H1 (cell line): ENCODE results near the gene PPP1R3G. TPM values are rescaled to one million over a fixed set of nuclear protein-coding genes. Genes with fewer than 3 reads are reported as not detected.

Experiments used
- CEBPB ChIP-seq: IDR thresholded peaks from 2 replicates; pipeline ENCODE4 v1.6.1; 2012; ENCODE audit warnings: low read depth, low read length
- FOSL1 ChIP-seq: IDR thresholded peaks from 2 replicates; pipeline ENCODE4 v1.6.1; 2011; ENCODE audit warnings: mild to moderate bottlenecking, low read depth, low read length, moderate library complexity; ENCODE audit not compliant: insufficient read depth
- KDM5A ChIP-seq: fragments of 200-600 bp; IDR thresholded peaks from 2 replicates; pipeline ENCODE4 v1.7.1; 2012; ENCODE audit warnings: mild to moderate bottlenecking, low read length, inconsistent platforms, mixed read lengths
- SP4 ChIP-seq: IDR thresholded peaks from 2 replicates; pipeline ENCODE4 v1.6.1; 2012; ENCODE audit warnings: low read length, inconsistent platforms
- polyA plus RNA-seq, 7 experiments: library from polyadenylated mRNA; depleted of rRNA in 3 of 7; stranded (reverse) in 5 of 7; unstranded in 2 of 7; fragments of >200 nt in 5 of 7; fragments of 200-250 nt in 2 of 7; gene quantifications; 1 replicate in 5 of 7; 2 replicates in 1 of 7; 4 replicates in 1 of 7; pipeline versions ENCODE4 v1.2.1 to v1.2.3, GENCODE V29; 2011 to 2013; ENCODE audit warnings: missing spikeins in 2 of 7, mixed read lengths in 2 of 7
- total RNA-seq: library from RNA; stranded (reverse); fragmentation: NEBNext Ultra II Directional; extraction: Animal tissue kit (Norgen Biotek cat#: 25700); gene quantifications from 2 replicates; pipeline ENCODE4 v1.2.1, GENCODE V29; 2021

PPP1R3G gene
- total and polyA plus RNA-seq, 2 of the 8 experiments (the other 6 are each of a cell fraction or from before 2014, with no cell fraction given) = 0.03 to 0.09 TPM

DNA sequence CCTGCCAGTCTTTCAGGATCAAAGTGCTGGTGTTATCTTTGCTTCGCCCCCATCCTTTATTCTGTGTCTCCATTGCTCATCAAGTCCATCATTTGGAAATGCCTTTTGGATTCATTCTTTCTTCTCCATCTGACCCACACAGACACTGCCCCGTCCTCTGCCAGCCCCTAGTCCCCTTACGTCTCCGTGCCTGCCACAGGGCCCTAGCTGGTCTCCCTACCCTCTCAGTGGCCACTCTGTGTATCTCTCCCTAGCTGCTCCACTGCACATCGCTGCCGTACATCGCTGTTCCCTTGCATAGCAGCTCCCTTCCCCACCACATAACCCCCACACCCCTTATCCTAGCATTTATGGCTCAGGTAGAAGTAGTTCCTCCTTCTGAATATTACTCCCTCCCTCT, 15.7 kb downstream of the PPP1R3G start (continued):
- TF ChIP-seq KDM5A (no peak), CEBPB (no peak), SP4 (no peak), FOSL1 (no peak)
